ENCODE measurements around the gene LPIN3. TPM values are rescaled to one million over a fixed set of nuclear protein-coding genes. Genes with fewer than 3 reads are reported as not detected.

The LPIN3 gene, protein sequence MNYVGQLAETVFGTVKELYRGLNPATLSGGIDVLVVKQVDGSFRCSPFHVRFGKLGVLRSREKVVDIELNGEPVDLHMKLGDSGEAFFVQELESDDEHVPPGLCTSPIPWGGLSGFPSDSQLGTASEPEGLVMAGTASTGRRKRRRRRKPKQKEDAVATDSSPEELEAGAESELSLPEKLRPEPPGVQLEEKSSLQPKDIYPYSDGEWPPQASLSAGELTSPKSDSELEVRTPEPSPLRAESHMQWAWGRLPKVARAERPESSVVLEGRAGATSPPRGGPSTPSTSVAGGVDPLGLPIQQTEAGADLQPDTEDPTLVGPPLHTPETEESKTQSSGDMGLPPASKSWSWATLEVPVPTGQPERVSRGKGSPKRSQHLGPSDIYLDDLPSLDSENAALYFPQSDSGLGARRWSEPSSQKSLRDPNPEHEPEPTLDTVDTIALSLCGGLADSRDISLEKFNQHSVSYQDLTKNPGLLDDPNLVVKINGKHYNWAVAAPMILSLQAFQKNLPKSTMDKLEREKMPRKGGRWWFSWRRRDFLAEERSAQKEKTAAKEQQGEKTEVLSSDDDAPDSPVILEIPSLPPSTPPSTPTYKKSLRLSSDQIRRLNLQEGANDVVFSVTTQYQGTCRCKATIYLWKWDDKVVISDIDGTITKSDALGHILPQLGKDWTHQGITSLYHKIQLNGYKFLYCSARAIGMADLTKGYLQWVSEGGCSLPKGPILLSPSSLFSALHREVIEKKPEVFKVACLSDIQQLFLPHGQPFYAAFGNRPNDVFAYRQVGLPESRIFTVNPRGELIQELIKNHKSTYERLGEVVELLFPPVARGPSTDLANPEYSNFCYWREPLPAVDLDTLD
- 6.5 TPM for polyA plus RNA-seq (2012; ENCODE audit: insufficient read length, low read depth)

DNA sequence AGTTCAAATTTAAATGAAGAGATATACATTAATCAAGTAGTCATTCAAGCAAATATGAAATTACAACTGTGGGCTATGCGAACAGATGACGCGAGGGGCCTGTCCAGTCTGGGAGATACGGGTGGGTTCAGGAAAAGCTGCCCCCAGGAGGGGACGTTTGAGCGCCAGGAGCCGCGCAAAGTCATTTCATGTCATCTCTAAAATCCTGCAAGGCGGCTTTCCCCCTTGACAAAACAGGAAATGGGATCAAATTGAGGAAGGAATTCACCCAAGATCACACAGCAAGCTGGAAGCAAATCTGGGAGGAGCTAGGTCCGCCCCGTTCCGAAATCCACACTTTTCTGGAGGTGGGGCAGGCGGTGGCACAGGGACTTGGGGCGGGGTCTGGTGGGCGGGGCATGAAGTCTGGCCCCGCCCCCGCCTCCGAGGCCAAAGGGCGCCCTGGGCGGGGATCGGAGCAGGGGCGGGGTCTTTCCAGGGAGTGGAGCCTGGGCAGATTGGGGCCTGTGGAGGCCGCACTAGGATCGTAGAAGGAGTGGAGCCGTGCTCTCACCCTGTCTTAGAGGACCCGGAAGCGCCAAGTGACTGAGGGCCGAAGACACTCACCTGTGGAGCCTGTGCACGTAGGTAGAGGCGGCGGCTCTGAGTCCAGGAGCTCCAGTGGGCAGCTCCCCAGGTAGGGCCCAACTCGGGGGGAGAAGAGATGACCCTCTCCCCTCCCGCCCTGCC, at the start of gene LPIN3:
TSS of gene LPIN3 (plus strand) at position 495 of the 729 bp plus-strand sequence. CDS start 4,983 bp downstream, outside the sequence.
- TF ChIP-seq SIN3A (IDR thresholded peaks at IDR 0.05; ENCODE audit: borderline replicate concordance, insufficient read depth, low read length) (peak; percentile 9; the same call in 1 of the 2 replicates), TAF1 (IDR thresholded peaks at IDR 0.05; ENCODE audit: borderline replicate concordance, insufficient read depth, low read length) (no peak), POLR2AphosphoS5 (IDR thresholded peaks at IDR 0.05; ENCODE audit: low read depth, low read length) (peak; percentile 51; the same call in 1 of the 2 replicates), FOXP2 (optimal IDR thresholded peaks at IDR 0.05; ENCODE audit: borderline replicate concordance, extremely low read depth, extremely low read length, insufficient read depth) (peak; percentile 28)
- TF ChIP-seq, protein P1, sequence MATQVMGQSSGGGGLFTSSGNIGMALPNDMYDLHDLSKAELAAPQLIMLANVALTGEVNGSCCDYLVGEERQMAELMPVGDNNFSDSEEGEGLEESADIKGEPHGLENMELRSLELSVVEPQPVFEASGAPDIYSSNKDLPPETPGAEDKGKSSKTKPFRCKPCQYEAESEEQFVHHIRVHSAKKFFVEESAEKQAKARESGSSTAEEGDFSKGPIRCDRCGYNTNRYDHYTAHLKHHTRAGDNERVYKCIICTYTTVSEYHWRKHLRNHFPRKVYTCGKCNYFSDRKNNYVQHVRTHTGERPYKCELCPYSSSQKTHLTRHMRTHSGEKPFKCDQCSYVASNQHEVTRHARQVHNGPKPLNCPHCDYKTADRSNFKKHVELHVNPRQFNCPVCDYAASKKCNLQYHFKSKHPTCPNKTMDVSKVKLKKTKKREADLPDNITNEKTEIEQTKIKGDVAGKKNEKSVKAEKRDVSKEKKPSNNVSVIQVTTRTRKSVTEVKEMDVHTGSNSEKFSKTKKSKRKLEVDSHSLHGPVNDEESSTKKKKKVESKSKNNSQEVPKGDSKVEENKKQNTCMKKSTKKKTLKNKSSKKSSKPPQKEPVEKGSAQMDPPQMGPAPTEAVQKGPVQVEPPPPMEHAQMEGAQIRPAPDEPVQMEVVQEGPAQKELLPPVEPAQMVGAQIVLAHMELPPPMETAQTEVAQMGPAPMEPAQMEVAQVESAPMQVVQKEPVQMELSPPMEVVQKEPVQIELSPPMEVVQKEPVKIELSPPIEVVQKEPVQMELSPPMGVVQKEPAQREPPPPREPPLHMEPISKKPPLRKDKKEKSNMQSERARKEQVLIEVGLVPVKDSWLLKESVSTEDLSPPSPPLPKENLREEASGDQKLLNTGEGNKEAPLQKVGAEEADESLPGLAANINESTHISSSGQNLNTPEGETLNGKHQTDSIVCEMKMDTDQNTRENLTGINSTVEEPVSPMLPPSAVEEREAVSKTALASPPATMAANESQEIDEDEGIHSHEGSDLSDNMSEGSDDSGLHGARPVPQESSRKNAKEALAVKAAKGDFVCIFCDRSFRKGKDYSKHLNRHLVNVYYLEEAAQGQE (IDR thresholded peaks at IDR 0.05; ENCODE audit: insufficient read depth in 1 of 2, low read depth in 2 of 2, low read length in 2 of 2), result no peak

- no peak for TF ChIP-seq SIN3A (IDR thresholded peaks at IDR 0.05; ENCODE audit: borderline replicate concordance, insufficient read depth, low read length)
- TF ChIP-seq, protein P1 (IDR thresholded peaks at IDR 0.05; ENCODE audit: insufficient read depth in 1 of 2, low read depth in 2 of 2, low read length in 2 of 2), result no peak
- no peak for TF ChIP-seq TAF1 (IDR thresholded peaks at IDR 0.05; ENCODE audit: borderline replicate concordance, insufficient read depth, low read length)
- TF ChIP-seq POLR2AphosphoS5 (IDR thresholded peaks at IDR 0.05; ENCODE audit: low read depth, low read length), result no peak
- TF ChIP-seq FOXP2 (optimal IDR thresholded peaks at IDR 0.05; ENCODE audit: borderline replicate concordance, extremely low read depth, extremely low read length, insufficient read depth), result no peak
Measured at GRCh38 chr20:41293269-41294037, 47.2 kb upstream of the LPIN3 start.

DNA sequence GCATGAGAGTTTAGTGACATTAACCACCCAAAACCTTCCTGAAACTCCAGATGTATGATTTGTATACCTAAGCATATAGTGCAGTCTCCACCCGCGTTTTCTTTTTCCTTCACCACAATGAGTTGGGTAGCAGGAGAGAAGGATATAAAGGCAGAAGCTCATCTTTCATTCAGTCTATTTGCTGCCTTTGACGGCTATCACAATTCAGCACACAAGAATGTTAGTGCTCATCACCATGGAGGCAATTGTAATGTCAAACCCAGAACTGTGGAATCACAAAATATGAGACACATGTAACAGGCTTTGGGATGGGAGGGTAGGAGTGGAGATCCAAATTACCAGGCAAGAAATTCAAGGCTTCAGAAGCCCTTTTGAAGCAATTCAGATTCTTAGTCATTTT, 40.7 kb upstream of the LPIN3 start:
- TF ChIP-seq FOXP2 (optimal IDR thresholded peaks at IDR 0.05; ENCODE audit: borderline replicate concordance, extremely low read depth, extremely low read length, insufficient read depth) (no peak), SIN3A (IDR thresholded peaks at IDR 0.05; ENCODE audit: borderline replicate concordance, insufficient read depth, low read length) (no peak), POLR2AphosphoS5 (IDR thresholded peaks at IDR 0.05; ENCODE audit: low read depth, low read length) (no peak), TAF1 (IDR thresholded peaks at IDR 0.05; ENCODE audit: borderline replicate concordance, insufficient read depth, low read length) (no peak)
- TF ChIP-seq, protein P1 (IDR thresholded peaks at IDR 0.05; ENCODE audit: insufficient read depth in 1 of 2, low read depth in 2 of 2, low read length in 2 of 2), result no peak

DNA sequence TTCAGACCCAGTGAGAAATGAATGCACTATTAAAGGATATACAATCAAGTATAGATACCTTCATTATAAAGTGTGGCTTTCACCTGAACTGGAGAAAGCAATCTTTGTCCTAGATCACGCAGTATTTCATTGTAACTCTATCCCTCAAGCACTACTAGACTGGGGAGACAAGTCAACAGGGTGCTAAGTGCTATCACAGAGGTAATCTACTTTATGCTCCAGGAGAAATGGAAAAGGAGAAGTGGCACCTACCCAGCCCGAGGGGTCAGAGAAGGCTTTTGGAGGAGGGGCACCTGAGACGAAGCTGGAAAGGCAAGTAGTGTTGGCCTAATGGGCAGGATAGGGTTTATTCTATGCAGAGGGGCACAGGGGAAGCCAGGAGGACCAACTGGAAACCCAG, 40.2 kb upstream of the LPIN3 start:
- TF ChIP-seq FOXP2 (optimal IDR thresholded peaks at IDR 0.05; ENCODE audit: borderline replicate concordance, extremely low read depth, extremely low read length, insufficient read depth), result no peak
- TF ChIP-seq TAF1 (IDR thresholded peaks at IDR 0.05; ENCODE audit: borderline replicate concordance, insufficient read depth, low read length), result no peak
- no peak for TF ChIP-seq POLR2AphosphoS5 (IDR thresholded peaks at IDR 0.05; ENCODE audit: low read depth, low read length)
- no peak for TF ChIP-seq SIN3A (IDR thresholded peaks at IDR 0.05; ENCODE audit: borderline replicate concordance, insufficient read depth, low read length)
- TF ChIP-seq, protein P1 (IDR thresholded peaks at IDR 0.05; ENCODE audit: insufficient read depth in 1 of 2, low read depth in 2 of 2, low read length in 2 of 2), result no peak

Data from PFSK-1 (cell line).